GM20000 (cell line): ENCODE results near the gene FBLN7.
"Not testable (repeated sequence)": the region's sequence is repeated elsewhere in the genome, so short reads cannot be mapped to it uniquely, and the experiment has no call there.

ENCODE experiments used
- DNase-seq: peaks from one replicate; pipeline ENCODE4 v3.0.0; 2012; ENCODE audit warnings: low spot score
- TF ChIP-seq, protein P1 (sequence below): IDR thresholded peaks from 2 replicates; pipeline ENCODE4 v1.5.1; 2012; ENCODE audit warnings: mild to moderate bottlenecking, control low read depth; ENCODE audit errors: extremely low read depth, missing control alignments

Gene FBLN7

DNA sequence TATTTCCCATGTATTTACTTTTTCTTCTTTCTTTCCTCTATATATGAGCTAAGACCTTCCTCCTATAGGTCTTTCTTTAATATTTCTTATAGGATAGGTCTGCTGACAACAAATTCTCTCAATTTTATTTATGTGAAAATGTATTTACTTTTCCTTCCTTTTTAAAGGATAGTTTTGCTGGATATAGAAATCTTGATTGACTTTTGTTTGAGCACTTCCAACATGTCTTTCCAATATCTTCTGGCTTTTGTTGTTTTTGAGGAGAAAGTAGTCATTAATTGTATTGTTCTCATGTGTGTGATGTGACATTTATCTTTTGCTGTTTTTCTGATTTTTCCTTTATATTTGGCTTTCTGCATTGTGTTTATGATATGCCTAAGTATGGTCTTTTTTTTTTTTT is 28.9 kb upstream of the FBLN7 start:
- TF ChIP-seq, protein P1, sequence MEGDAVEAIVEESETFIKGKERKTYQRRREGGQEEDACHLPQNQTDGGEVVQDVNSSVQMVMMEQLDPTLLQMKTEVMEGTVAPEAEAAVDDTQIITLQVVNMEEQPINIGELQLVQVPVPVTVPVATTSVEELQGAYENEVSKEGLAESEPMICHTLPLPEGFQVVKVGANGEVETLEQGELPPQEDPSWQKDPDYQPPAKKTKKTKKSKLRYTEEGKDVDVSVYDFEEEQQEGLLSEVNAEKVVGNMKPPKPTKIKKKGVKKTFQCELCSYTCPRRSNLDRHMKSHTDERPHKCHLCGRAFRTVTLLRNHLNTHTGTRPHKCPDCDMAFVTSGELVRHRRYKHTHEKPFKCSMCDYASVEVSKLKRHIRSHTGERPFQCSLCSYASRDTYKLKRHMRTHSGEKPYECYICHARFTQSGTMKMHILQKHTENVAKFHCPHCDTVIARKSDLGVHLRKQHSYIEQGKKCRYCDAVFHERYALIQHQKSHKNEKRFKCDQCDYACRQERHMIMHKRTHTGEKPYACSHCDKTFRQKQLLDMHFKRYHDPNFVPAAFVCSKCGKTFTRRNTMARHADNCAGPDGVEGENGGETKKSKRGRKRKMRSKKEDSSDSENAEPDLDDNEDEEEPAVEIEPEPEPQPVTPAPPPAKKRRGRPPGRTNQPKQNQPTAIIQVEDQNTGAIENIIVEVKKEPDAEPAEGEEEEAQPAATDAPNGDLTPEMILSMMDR: no peak
- no peak for DNase-seq

- no peak for DNase-seq
Measured at GRCh38 chr2:112110966-112111365, 27.2 kb upstream of the FBLN7 start.

GRCh38 chr2:112113354-112113753 is 24.8 kb upstream of the FBLN7 start:
- not testable (repeated sequence) for DNase-seq

More at GRCh38 chr2:112110966-112111365, 27.2 kb upstream of the FBLN7 start:
- TF ChIP-seq, protein P1: no peak

GRCh38 chr2:112118148-112118547 is 20.0 kb upstream of the FBLN7 start:
- TF ChIP-seq, protein P1: no peak
- no peak for DNase-seq

DNA sequence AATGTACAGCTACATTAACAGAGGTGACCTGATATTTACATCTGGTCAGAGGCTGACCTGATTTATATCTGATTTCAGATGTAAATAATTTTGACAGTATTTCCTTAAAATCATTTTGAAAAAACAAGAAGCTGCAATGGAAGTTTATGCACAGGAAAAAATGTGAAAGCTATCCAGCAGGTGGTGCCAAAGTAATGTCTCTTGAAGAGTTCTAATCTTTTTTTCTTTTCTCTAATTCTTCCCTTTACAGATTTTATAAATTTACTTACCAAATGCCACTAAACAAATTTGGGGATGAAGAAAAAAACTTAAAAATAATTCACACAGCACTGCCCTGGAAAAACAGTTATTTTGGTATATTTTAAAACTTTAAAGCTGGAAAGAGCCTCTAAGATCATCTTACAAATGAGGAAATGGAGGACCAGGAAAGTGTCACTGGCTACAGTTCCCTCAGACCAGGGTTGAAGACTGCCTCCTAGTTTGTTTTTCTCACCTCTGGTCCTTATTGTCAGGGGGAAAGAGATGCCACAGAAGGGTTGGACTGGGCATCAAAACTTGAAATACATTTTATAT is 16.4 kb upstream of the FBLN7 start:
- peak; percentile 19 for DNase-seq
- TF ChIP-seq, protein P1: peak; percentile 36

GRCh38 chr2:112129060-112129459 is 9.1 kb upstream of the FBLN7 start:
- TF ChIP-seq, protein P1: no peak
- DNase-seq: no peak

DNA sequence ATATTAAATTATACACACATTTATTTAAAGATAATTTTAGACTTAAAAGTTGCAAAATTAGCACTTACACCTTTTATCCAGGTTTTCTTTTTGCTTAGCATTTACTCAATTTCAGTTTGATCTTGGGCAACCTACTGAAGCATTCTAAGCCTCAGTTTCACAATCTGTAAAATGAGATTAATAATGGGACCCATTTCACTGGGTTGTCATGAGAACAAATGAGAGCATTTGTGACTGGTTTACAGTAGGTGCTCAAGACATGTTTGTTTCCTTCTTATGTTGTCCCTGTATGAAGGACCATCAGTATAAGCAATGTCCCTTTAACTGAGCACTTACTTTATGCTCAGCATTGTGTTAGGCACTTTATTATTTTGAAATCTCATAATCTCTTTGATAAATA is 4.8 kb upstream of the FBLN7 start:
- TF ChIP-seq, protein P1: no peak

DNA sequence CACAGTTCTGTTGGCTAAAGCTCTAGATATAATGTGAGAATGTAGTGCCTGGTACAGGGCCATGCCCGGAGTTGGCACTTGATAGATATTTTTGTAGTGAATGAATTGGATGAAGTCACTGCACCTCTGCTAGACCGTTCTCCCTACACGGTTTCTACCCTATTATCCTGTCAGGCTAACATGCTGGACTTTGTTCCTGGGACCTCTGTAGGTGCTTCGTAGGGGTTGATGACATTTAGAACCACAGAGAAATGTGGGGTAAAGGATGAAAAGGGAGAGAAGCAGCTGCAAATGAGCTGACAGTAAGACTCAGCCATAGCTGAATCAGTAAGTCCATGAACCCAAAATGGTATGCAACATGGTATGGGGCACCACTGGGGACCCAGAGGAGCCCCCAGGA is 4.1 kb upstream of the FBLN7 start:
- DNase-seq: no peak
- TF ChIP-seq, protein P1: no peak

More for the DNA sequence above, 4.8 kb upstream of the FBLN7 start:
- no peak for DNase-seq
